Posterior cingulate gyrus (tissue), 11 donors: ENCODE results near the gene KLRF2.

Experiments
- DNase-seq, 10 donors: peaks; one replicate each; pipeline versions ENCODE4 v3.0.0 to v3.0.0-alpha.2; 2020 to 2021; ENCODE audit warnings: mixed read lengths in 3 of 10
- intact Hi-C: fragments of 100-400 bp; cut with DNase I; formaldehyde crosslinking; loops from one replicate; pipeline ENCODE4 v1.15.1; 2023

Gene KLRF2

DNA sequence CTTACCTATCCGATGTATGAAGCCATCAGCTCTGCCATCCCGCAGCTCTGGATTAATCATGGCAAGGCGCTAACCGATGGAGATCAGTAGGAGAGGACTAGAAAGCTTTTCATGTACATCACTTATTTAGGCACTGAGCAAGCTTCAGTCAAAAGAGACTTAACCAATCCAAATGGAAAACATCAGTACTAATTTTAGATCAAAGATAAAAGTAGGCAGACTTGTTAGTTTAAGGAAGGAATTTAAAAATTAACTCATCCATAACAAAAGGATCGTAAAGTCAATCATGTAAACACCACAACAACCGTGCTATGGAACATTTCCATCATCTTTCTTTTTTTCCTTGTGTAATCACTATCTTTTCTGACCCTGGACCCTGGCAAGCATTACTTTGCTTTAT is 51.0 kb downstream of the KLRF2 start, which contains the start of gene CLEC2A:
Gene CLEC2A, minus strand, starts transcription at position 101 of the 400 bp plus-strand sequence. Its CDS starts 41 bp downstream, at position 60.
- DNase-seq, result no peak
- intact Hi-C loops, result no loop called here

DNA sequence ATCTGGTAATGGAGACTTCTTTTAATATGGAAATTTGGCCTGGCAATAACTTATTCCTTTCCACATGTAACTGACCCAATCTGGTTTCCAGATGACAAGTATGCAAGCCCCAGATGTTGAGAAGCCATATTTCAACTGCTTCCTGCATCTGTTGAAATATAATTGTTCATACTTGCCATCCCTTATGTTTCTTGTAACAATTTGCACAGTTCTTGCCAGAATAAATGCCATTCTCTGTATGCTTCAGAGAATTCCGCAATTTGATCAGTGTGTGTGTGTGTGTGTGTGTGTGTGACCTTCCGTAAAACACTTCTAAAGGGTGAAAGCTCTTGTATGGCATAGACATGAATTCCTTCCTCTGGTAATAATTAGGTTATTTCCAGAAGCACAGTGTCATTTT is 52.7 kb downstream of the KLRF2 start:
- intact Hi-C loops, result no loop called here
- DNase-seq, result no peak

DNA sequence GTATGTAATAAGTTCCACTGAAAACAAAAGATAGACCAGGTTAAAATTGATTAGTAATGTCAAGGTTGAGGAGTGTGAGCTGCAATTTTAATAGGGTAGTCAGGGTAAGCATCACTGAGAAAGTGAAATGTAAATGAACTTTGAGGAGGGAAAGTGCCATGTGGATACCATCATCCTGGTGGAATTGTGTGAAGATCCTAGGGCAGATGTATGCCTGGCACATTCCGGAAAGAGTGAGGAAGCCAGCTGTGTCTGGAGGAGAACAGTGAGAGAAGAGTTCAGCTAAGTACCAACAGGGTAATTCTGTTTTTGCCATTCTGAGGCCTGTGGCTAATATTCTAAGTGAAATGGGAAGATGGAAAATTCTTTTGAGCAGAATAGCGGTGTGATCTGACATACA is 53.7 kb downstream of the KLRF2 start:
- intact Hi-C loops, result no loop called here
- DNase-seq, result no peak

DNA sequence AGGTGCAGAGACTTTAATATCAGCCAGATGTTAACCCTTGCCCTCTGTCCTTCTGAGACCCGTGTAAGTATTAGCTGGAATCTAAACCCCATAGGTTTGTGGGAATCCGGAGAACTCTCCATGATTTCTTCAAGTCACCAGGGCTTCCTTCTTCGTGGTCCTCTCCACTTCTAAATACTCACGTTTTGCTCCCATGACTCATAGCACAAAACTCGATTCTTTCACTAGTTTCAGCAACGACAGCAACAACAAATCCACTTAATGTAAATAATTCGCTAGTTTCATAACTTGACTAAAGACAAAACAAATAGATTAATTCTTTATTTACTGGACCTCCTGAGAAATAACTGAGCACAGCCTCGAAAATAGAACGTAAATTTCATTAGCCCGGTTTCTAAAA is 55.3 kb downstream of the KLRF2 start:
- intact Hi-C loops, result no loop called here
- no peak for DNase-seq

DNA sequence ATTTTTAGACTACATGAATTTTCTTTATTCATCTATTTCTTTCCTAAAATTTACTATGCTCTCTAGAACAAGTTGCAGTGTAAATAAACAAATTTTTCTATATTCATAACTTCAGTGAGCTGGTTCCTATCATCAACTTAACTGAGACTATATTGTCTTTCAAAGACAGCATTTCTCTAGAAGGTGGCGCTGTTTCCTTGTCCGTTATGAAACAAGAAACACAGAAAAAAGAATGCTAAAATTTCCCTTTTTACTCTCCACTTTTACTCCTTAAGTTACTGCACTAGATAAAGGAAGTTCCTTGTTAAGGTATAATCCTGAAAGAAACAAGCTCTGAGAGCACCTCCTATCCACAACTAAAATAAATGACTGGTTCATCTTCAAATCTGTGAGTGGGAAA is 59.1 kb downstream of the KLRF2 start:
- no peak for DNase-seq
- intact Hi-C loops, result no loop called here

DNA sequence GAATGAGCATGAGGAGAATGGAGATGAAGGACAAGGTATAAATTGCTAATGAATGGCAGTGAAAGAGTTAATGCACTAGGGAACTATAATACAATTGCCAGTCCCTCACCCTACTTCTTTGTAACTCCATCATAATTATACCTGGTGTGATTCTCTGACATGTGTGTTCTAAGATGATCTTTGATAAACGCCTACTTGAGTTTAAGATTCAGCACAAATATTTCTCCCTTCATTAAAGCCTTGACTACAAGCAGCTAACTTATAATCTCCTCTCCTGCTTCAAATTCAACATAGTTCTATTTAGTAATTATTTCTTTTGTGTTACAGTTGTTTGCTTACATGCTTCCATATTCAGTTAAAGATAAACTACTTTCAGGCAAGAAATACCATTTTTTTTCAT is 60.5 kb downstream of the KLRF2 start:
- intact Hi-C loops, result no loop called here

DNA sequence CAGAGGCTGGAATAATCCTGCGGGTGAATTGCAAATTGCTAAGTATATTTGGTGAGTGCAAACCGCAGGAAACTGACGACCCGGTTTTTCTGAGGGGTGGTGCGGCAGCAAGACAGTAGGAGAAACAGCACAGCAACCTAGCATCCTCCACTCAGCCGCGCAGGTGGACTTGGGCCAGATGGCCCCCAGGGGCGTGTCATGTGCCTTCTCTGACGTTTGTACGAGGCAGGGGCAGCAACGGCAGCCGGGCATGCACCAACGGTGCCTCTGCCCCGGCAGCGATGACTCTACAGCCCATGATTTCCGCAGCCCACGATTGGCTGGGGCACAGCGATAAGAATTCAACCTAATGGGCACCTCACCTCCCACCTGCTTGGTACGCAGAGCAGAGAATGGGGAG is 62.0 kb downstream of the KLRF2 start:
- intact Hi-C loops, result no loop called here
- DNase-seq, result peak in 5 of 10 donors; percentile 4 to 86 (median 9)

More for the DNA sequence above, 60.5 kb downstream of the KLRF2 start:
- no peak for DNase-seq

DNA sequence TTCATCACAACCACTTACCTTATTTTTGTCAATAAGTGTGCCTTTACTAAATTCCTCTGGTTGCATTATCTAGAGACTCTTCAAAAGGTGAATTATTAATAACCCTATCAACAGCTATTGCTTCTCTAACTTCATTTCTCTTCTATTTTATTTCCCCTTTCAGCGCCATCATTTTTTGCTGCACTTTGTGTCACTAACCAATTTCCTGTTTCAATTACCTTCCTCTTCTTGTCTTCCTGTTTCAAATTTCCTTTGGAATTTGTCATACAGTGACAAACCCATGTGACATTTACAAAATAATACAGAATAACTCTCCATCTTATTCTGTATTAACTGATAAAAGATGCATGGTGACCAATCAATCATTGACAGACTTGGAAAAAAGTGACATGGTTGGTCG is 63.1 kb downstream of the KLRF2 start:
- DNase-seq, result no peak
- intact Hi-C loops, result no loop called here
